PC-9 (cell line): ENCODE results near the gene DLG2.

Experiments used
- EZH2 ChIP-seq: fragments of 200-600 bp; sonication (generic); IDR thresholded peaks from 2 replicates; pipeline ENCODE4 v1.8.0; 2017; ENCODE audit warnings: antibody characterized with exemption, low read depth
- TF ChIP-seq, protein P1 (sequence below): fragments of 200-600 bp; sonication (generic); conservative IDR thresholded peaks from 2 replicates; pipeline ENCODE4 v1.6.1; 2017; ENCODE audit warnings: mixed run types, antibody characterized with exemption, mild to moderate bottlenecking, moderate library complexity

DNA sequence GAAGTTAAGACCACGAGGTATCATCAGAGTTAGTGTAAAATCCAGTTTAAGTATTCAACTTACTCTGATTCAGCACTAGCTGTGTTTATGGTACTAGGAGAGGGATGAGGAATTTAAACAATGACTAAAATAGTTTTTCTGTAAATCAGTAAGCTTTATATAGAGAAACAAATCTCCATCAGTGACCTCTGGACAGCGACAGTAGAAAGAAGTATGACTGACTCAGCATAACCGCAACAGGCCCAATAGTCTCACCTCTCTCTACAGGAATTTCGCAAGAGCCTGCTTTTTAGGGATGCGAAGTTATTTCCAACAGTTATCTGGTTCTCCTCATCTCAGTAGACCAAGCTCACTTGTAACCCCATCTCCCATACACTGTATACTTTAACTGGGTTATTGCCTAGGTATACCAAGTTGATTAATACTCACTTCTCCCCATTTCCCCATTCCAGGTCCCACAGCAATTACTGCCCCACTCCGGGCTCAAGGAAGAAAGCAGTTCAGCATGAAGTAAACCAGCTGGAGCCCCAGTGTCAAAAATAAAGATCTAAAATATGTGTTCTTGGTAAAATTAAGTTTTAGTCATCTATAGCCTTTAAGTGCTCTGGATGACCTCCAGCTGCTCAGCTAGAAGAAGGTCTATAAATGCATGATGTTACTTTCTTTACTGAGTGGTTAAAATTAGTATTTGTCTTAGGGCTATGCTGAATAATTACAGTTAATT is 1570.3 kb downstream of the DLG2 start:
- TF ChIP-seq, protein P1, sequence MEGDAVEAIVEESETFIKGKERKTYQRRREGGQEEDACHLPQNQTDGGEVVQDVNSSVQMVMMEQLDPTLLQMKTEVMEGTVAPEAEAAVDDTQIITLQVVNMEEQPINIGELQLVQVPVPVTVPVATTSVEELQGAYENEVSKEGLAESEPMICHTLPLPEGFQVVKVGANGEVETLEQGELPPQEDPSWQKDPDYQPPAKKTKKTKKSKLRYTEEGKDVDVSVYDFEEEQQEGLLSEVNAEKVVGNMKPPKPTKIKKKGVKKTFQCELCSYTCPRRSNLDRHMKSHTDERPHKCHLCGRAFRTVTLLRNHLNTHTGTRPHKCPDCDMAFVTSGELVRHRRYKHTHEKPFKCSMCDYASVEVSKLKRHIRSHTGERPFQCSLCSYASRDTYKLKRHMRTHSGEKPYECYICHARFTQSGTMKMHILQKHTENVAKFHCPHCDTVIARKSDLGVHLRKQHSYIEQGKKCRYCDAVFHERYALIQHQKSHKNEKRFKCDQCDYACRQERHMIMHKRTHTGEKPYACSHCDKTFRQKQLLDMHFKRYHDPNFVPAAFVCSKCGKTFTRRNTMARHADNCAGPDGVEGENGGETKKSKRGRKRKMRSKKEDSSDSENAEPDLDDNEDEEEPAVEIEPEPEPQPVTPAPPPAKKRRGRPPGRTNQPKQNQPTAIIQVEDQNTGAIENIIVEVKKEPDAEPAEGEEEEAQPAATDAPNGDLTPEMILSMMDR, result no peak
- no peak for TF ChIP-seq EZH2
